ENCODE results near the gene JUN.

Gene JUN

GRCh38 chr1:58786184-58786926 lies 2.5 kb upstream of the JUN start:
- ChIA-PET CTCF (interaction anchor here (0.6 to 1.9 kb wide), 7 partner anchors 40 to 913 kb away, joined by 3 to 7 read pairs (median 3); no protein-coding TSS in a partner anchor), POLR2A (interaction anchor here (0.6 to 1.5 kb wide), 3 partner anchors 22 to 938 kb away, joined by 3 to 5 read pairs (median 3); no protein-coding TSS in a partner anchor)
- 0 out of 2 replicates have a peak, but pooled peaks have one; percentile 31 for TF ChIP-seq ZNF600 (tag by site-specific recombination; IDR thresholded peaks at IDR 0.05)
- no peak for TF ChIP-seq ZNF670 (tag by site-specific recombination; IDR thresholded peaks at IDR 0.05; ENCODE audit: low read depth)
- peak; percentile 77; the same call in 1 of the 2 replicates for TF ChIP-seq ZNF768 (tag by site-specific recombination; IDR thresholded peaks at IDR 0.05)
- H3K9me3 ChIP-seq (ENCODE audit: control insufficient read depth, insufficient read depth, low read depth, low read length) = no peaks in the 10 kb centered on the region
- no peak overlapping the region for H3K4me3 ChIP-seq (ENCODE audit: low read depth, low read length)
- H3K4me1 ChIP-seq (ENCODE audit: control insufficient read depth, insufficient read depth, low read length) = peaks cover 6% of the 10 kb centered on the region; the same call in 1 of the 2 replicates
- H3K27ac ChIP-seq (ENCODE audit: extremely low read depth, low read depth, low read length) = no peak overlapping the region
- peaks cover 0 to 14% of the 10 kb centered on the region in 2 experiments; a peak in 1 of 3 replicates for H3K36me3 ChIP-seq (ENCODE audit: control insufficient read depth in 2 of 2, insufficient read depth in 1 of 2, low read length in 2 of 2)

- peak overlapping the region; percentile 98 for H3K27ac ChIP-seq (ENCODE audit: extremely low read depth, low read depth, low read length)
Observed at GRCh38 chr1:58785442-58786058, 1.7 kb upstream of the JUN start.

GRCh38 chr1:58784758-58785441 lies 1.1 kb upstream of the JUN start:
- H3K36me3 ChIP-seq (ENCODE audit: control insufficient read depth in 2 of 2, insufficient read depth in 1 of 2, low read length in 2 of 2) = peaks cover 0 to 18% of the 10 kb centered on the region in 2 experiments; a peak in 1 of 3 replicates
- peak overlapping the region; percentile 98 for H3K27ac ChIP-seq (ENCODE audit: extremely low read depth, low read depth, low read length)
- H3K9me3 ChIP-seq (ENCODE audit: control insufficient read depth, insufficient read depth, low read depth, low read length) = no peaks in the 10 kb centered on the region
- CTCF ChIA-PET = interaction anchor here (0.6 to 1.4 kb wide), 13 partner anchors 22 to 717 kb away, joined by 3 to 6 read pairs (median 4); no protein-coding TSS in a partner anchor
- peak overlapping the region; percentile 78 for H3K4me3 ChIP-seq (ENCODE audit: low read depth, low read length)
- POLR2A ChIA-PET = interaction anchor here (0.6 to 1.8 kb wide), 7 partner anchors 14 to 893 kb away, joined by 3 to 8 read pairs (median 5); no protein-coding TSS in a partner anchor
- H3K4me1 ChIP-seq (ENCODE audit: control insufficient read depth, insufficient read depth, low read length) = peaks cover 6% of the 10 kb centered on the region; the same call in 1 of the 2 replicates
- TF ChIP-seq ZNF114 (tag by site-specific recombination; IDR thresholded peaks at IDR 0.05) = no peak
- peak; percentile 69 for TF ChIP-seq EGR2 (tag by site-specific recombination; IDR thresholded peaks at IDR 0.05; ENCODE audit: low read depth)
- 0 out of 2 replicates have a peak, but pooled peaks have one; percentile 9 for TF ChIP-seq ZBTB8A (tag by site-specific recombination; IDR thresholded peaks at IDR 0.05)
- peak; percentile 43; the same call in 1 of the 2 replicates for TF ChIP-seq ZNF501 (tag by site-specific recombination; IDR thresholded peaks at IDR 0.05)
- TF ChIP-seq PRDM1 (tag by site-specific recombination; IDR thresholded peaks at IDR 0.05) = 0 out of 2 replicates have a peak, but pooled peaks have one; percentile 3
- TF ChIP-seq ZNF280D (tag by site-specific recombination; IDR thresholded peaks at IDR 0.05) = no peak
- no peak for TF ChIP-seq ZNF555 (tag by site-specific recombination; conservative IDR thresholded peaks at IDR 0.05)
- no peak for TF ChIP-seq ZNF211 (tag by site-specific recombination; IDR thresholded peaks at IDR 0.05; ENCODE audit: low read depth)
- no peak for TF ChIP-seq KLF1 (tag by site-specific recombination; IDR thresholded peaks at IDR 0.05)
- TF ChIP-seq, protein P1, sequence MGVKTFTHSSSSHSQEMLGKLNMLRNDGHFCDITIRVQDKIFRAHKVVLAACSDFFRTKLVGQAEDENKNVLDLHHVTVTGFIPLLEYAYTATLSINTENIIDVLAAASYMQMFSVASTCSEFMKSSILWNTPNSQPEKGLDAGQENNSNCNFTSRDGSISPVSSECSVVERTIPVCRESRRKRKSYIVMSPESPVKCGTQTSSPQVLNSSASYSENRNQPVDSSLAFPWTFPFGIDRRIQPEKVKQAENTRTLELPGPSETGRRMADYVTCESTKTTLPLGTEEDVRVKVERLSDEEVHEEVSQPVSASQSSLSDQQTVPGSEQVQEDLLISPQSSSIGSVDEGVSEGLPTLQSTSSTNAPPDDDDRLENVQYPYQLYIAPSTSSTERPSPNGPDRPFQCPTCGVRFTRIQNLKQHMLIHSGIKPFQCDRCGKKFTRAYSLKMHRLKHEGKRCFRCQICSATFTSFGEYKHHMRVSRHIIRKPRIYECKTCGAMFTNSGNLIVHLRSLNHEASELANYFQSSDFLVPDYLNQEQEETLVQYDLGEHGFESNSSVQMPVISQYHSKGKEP (tag by site-specific recombination; IDR thresholded peaks at IDR 0.05) = peak; percentile 46
- TF ChIP-seq YY2 (tag by site-specific recombination; IDR thresholded peaks at IDR 0.05) = no peak

More at GRCh38 chr1:58785442-58786058, 1.7 kb upstream of the JUN start:
- Histone ChIP-seq H3K4me1 (ENCODE audit: control insufficient read depth, insufficient read depth, low read length) (peaks cover 6% of the 10 kb centered on the region; the same call in 1 of the 2 replicates), H3K4me3 (ENCODE audit: low read depth, low read length) (peak overlapping the region; percentile 78), H3K36me3 (ENCODE audit: control insufficient read depth in 2 of 2, insufficient read depth in 1 of 2, low read length in 2 of 2) (peaks cover 0 to 18% of the 10 kb centered on the region in 2 experiments; a peak in 1 of 3 replicates), H3K9me3 (ENCODE audit: control insufficient read depth, insufficient read depth, low read depth, low read length) (no peaks in the 10 kb centered on the region)
- CTCF ChIA-PET = interaction anchor here (0.6 to 1.9 kb wide), 13 partner anchors 22 to 914 kb away, joined by 3 to 7 read pairs (median 4); no protein-coding TSS in a partner anchor
- POLR2A ChIA-PET = interaction anchor here (0.6 to 1.8 kb wide), 7 partner anchors 23 to 892 kb away, joined by 3 to 8 read pairs (median 5); no protein-coding TSS in a partner anchor
- peak; percentile 88 for TF ChIP-seq GLIS2 (tag by site-specific recombination; IDR thresholded peaks at IDR 0.05)
- TF ChIP-seq ZBTB20 (tag by site-specific recombination; IDR thresholded peaks at IDR 0.05) = peak; percentile 22; the same call in 1 of the 2 replicates
- TF ChIP-seq ZNF600 (tag by site-specific recombination; IDR thresholded peaks at IDR 0.05) = peak; percentile 95
- TF ChIP-seq ZNF623 (tag by site-specific recombination; IDR thresholded peaks at IDR 0.05) = no peak
- TF ChIP-seq GLIS1 (tag by site-specific recombination; IDR thresholded peaks at IDR 0.05) = peak; percentile 64
- TF ChIP-seq ZBTB8A (tag by site-specific recombination; IDR thresholded peaks at IDR 0.05) = no peak
- no peak for TF ChIP-seq ZNF48 (tag by site-specific recombination; IDR thresholded peaks at IDR 0.05)
- peak; percentile 75 for TF ChIP-seq ZNF341 (tag by site-specific recombination; IDR thresholded peaks at IDR 0.05; ENCODE audit: low read depth)
- no peak for TF ChIP-seq SP3 (tag by site-specific recombination; IDR thresholded peaks at IDR 0.05)
- TF ChIP-seq PRDM1 (tag by site-specific recombination; IDR thresholded peaks at IDR 0.05) = 0 out of 2 replicates have a peak, but pooled peaks have one; percentile 16
- TF ChIP-seq ZNF596 (tag by site-specific recombination; IDR thresholded peaks at IDR 0.05) = no peak
- TF ChIP-seq ZNF670 (tag by site-specific recombination; IDR thresholded peaks at IDR 0.05; ENCODE audit: low read depth) = no peak
- peak; percentile 92 for TF ChIP-seq ZBTB17 (tag by site-specific recombination; IDR thresholded peaks at IDR 0.05)
- TF ChIP-seq, protein P2, sequence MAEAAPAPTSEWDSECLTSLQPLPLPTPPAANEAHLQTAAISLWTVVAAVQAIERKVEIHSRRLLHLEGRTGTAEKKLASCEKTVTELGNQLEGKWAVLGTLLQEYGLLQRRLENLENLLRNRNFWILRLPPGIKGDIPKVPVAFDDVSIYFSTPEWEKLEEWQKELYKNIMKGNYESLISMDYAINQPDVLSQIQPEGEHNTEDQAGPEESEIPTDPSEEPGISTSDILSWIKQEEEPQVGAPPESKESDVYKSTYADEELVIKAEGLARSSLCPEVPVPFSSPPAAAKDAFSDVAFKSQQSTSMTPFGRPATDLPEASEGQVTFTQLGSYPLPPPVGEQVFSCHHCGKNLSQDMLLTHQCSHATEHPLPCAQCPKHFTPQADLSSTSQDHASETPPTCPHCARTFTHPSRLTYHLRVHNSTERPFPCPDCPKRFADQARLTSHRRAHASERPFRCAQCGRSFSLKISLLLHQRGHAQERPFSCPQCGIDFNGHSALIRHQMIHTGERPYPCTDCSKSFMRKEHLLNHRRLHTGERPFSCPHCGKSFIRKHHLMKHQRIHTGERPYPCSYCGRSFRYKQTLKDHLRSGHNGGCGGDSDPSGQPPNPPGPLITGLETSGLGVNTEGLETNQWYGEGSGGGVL (tag by site-specific recombination; IDR thresholded peaks at IDR 0.05) = 0 out of 2 replicates have a peak, but pooled peaks have one; percentile 7
